Daoy (cell line): ENCODE results near the gene KLHL15. TPM values are rescaled to one million over a fixed set of nuclear protein-coding genes. Genes with fewer than 3 reads are reported as not detected.
A peak's percentile ranks its signal among the peaks of the same experiment; 100 is the strongest.
"Not testable (repeated sequence)": the region's sequence is repeated elsewhere in the genome, so short reads cannot be mapped to it uniquely, and the experiment has no call there.

Experiments
- DNase-seq: peaks from one replicate; pipeline ENCODE4 v3.0.0-alpha.2; 2015; ENCODE audit warnings: low read depth
- total RNA-seq: library from RNA; depleted of rRNA; stranded (reverse); fragments of >200 nt; shearing (Covaris generic); gene quantifications from 2 replicates; pipeline ENCODE4 v1.2.3, GENCODE V29; 2014; rRNA removed

Gene KLHL15, protein sequence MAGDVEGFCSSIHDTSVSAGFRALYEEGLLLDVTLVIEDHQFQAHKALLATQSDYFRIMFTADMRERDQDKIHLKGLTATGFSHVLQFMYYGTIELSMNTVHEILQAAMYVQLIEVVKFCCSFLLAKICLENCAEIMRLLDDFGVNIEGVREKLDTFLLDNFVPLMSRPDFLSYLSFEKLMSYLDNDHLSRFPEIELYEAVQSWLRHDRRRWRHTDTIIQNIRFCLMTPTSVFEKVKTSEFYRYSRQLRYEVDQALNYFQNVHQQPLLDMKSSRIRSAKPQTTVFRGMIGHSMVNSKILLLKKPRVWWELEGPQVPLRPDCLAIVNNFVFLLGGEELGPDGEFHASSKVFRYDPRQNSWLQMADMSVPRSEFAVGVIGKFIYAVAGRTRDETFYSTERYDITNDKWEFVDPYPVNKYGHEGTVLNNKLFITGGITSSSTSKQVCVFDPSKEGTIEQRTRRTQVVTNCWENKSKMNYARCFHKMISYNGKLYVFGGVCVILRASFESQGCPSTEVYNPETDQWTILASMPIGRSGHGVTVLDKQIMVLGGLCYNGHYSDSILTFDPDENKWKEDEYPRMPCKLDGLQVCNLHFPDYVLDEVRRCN
- 8.2 and 9.4 TPM in 2 replicates for total RNA-seq

DNA sequence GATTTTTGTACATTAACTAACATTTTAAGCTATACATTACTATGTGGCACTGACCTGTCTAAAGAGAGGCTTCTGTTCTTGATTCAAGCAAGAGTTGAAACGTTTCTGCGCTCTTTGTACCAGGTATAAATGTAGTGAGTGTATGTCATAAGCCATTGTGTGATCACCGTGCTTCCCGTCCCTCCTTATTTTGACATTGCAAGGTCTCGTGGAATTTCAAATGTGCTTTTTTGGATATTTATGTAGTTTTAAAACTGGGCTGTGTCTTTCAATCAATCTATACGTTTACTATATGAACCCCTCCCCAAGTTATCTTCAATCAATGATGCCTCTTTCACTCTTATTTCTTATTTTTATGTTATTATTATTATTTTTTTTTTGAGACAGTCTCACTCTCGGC is at the start of gene KLHL15:
TSS of gene KLHL15 (minus strand) at position 101 of the 400 bp plus-strand sequence. CDS start 20,493 bp downstream, outside the sequence.
- no peak for DNase-seq

DNA sequence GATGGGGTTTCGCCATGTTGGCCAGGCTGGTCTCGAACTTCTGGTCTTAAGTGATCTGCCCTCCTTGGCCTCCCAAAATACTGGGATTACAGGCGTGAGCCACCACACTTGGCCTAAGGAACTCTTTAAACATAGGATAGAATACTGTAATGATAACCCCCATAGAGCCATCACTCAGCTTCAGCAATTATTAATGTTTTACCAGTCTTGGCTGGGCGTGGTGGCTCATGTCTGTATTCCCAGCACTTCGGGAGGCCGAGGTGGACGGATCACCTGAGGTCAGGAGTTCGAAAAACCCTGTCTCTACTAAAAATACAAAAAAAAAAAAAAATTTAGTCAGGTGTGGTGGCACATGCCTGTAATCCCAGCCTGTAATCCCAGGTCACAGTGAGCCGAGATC is 42.9 kb upstream of the KLHL15 start:
- no peak for DNase-seq

DNA sequence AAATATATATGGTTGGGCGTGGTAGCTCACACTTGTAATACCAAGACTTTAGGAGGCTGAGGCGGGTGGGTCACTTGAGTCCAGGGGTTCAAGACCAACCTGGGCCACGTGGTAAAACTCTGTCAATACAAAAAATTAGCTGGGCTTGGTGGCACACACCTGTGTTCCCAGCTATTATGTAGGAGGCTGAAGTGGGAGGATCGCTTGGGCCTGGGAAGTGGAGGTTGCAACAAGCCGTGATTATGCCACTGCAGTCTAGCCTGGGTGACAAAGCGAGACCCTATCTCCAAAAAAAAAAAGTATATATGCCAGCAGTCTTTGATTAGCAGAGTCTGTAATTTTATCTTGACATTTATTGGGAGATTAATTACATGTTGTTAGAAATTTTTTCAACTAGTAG is 36.5 kb upstream of the KLHL15 start:
- DNase-seq: no peak

DNA sequence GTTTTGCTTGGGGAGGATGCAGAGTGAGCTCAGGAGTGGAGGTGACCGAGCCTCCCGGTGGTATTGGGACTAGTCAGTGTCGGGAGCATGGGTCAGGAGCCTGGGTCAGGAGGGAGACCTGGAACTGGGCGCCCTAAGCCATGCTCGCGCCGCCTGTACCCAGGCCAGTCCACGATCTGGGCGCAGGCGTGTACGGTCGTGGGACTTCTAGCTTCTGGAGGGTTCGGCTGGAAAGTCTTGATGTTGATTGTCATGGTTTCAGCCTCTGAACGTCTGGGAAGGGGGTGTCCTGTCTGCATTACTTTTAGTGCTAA is 28.0 kb upstream of the KLHL15 start:
- DNase-seq: no peak

DNA sequence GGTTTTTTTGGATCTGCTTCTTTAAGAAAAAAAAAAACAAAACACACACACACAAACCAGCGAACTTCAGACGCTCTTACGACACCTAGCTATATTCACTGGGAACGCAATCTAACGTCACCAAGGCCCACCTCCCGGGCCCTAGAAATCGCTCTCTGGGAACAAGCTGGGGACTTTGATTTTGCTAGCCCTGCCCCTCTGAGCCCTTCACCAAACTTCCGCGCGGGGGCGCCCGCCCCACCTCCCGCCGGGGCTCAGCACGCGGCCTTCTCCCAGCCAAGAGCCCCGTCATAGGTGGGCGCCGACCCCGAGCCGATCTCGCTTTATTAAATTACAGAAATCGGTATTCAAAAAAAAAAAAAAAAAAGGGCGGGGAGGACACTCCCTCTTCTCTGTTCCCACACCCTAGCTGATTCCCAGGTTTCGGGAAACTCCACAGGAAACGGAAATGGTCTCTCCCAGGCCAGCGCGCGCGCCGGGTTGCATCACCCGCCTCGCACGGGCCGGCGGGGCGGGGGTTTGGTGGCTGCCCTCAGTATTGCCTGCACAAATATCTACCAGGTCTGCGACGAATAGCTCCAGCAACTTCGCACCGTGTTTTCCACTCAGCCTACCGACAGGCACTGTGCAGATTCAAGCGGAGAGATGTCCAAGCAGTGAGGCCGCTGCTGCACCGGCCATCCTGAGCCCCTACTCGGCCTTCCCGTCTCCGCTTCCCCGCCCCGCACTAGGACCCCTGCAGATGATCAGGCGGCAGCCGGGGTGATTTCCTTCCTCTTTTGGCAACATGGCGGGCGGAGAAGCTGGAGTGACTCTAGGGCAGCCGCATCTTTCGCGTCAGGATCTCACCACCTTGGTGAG is 27.4 kb upstream of the KLHL15 start, which contains the start of gene EIF2S3:
TSS of gene EIF2S3 (plus strand) at position 775 of the 861 bp plus-strand sequence. CDS start at position 788, 13 bp downstream.
- peak; percentile 90 for DNase-seq

DNA sequence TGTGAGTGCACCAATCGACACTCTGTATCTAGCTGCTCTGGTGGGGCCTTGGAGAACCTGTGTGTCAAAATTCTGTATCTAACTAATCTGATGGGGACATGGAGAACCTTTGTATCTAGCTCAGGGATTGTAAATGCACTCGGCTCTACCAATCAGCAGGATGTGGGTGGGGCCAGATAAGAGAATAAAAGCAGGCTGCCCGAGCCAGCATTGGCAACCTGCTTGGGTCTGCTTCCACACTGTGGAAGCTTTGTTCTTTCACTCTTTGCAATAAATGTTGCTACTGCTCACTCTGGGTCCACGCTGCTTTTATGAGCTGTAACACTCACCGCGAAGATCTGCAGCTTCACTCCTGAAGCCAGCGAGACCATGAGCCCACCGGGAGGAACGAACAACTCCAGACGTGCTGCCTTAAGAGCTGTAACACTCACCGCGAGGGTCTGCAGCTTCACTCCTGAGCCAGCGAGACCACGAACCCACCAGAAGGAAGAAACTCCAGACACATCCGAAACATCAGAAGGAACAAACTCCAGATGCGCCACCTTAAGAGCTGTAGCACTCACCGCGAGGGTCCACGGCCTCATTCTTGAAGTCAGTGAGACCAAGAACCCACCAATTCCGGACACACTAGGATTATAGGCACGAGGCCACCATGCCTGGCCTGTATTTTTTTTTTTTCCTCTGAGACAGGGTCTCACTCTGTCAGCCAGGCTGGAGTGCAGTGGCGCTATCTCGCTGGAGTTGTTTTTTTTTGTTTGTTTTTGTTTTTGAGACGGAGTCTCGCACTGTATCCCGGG is 23.7 kb upstream of the KLHL15 start:
- DNase-seq: not testable (repeated sequence)

DNA sequence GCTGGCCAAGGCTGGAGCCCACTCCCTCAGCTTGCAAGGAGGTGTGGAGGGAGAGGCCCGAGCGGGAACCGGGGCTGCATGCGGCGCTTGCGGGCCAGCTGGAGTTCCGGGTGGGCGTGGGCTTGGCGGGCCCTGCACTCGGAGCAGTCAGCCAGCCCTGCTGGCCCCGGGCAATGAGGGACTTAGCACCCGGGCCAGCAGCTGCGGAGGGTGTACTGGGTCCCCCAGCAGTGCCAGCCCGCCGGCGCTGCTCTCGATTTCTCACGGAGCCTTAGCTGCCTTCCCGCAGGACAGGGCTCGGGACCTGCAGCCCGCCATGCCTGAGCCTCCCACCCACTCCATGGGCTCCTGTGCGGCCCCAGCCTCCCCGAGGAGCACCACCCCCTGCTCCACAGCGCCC is 22.7 kb upstream of the KLHL15 start:
- not testable (repeated sequence) for DNase-seq

DNA sequence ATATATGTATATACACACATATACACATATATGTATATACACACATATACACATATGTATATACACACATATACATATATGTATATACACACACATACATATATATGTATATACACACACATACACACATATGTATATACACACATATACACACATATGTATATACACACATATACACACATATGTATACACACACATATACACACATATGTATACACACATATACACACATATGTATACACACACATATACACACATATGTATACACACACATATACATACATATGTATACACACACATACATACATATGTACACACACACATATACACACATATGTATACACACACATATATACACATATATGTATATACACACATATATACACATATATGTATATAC is 19.1 kb upstream of the KLHL15 start:
- DNase-seq: not testable (repeated sequence)

DNA sequence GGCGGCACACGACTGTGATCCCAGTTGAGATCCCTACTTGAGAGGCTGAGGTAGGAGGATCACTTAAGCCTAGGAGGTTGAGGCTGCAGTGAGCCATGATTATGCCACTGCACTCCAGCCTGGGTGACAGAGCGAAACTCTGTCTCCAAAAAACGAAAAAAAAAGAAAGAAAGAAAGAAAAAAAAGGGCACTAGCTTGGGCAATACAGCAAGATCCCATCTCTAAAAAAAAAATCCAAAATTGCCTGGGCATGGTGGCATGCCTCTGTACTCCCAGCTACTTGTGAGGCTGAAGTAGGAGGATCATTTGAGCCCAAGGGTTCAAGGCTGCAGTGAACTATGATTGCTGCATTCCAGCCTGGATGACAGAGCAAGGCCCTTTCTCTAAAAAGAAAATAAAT is 10.7 kb upstream of the KLHL15 start:
- DNase-seq: no peak

DNA sequence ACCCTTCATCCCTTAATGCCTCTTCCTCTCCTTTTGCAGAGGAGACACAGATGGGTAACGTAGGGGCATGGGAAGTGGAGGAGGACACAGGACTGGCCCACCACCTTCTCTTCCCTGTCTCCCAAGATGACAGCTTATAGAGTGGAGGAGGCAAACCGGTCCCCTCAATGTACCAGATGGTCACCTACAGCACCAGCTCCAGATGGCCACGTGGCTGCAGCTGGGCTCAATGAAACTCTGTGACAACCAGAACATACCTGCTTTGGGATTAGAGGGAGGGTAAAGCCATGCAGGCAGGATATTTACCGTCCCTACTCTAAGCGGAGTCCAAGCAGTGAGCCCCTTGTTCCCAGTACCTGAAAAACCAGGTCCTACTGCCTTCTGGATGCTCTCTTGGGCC is 7.5 kb upstream of the KLHL15 start:
- DNase-seq: no peak

DNA sequence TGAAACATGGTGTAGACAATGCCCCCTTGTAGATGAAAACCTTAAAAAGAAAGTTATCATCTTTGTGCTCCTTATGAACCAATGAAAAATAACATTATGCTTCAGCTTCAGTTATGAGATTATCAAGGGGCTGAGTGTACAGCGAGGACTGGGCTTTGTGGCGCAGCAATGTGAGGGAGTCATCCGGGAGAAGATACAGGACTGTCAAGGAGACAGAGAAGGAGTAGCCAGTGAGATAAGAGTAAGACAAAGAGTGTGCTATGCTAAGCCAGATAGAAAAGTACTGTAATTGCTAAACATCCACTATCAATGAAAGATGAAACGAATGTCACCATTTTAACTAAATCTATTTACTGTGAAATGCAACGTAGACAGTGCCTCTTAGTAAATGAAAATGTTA is 3.6 kb upstream of the KLHL15 start:
- no peak for DNase-seq

DNA sequence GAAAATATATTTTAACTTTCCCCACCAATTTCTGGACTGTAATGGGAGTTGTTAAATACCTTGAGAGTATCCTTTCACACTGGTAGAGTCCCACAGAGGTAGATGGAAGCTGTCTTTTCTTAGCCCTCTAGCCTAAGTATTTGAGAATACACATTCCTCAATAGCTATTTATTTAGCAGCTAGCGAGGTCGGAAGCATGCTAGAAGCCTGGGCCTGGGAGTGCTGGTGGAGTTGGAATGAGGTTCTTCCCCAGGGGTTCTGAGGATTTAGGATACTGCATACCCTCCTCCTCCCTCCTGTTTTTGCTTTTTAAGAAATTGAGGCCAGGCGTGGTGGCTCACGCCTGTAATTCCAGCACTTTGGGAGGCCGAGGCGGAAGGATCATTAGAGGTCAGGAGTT is 999 bp upstream of the KLHL15 start:
- DNase-seq: no peak

DNA sequence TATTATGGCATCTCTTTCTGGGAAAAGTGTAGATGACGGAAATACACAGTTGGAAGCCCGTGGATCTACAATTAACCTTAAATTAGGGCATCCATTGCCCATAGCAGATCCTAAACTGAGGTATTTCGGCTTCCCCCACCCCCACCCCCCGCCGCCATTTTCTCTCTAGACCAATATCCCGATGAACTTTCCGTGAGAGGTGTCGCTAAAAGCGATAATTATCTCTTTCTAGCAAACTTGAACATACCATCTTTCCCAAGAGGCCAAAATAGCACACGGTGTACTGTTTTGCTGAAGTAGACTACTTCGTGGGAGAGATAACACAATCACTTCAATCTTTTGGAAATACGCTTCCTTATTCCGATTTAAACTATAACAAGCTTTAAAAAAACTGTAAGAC is 554 bp downstream of the KLHL15 start:
- DNase-seq: peak; percentile 5

DNA sequence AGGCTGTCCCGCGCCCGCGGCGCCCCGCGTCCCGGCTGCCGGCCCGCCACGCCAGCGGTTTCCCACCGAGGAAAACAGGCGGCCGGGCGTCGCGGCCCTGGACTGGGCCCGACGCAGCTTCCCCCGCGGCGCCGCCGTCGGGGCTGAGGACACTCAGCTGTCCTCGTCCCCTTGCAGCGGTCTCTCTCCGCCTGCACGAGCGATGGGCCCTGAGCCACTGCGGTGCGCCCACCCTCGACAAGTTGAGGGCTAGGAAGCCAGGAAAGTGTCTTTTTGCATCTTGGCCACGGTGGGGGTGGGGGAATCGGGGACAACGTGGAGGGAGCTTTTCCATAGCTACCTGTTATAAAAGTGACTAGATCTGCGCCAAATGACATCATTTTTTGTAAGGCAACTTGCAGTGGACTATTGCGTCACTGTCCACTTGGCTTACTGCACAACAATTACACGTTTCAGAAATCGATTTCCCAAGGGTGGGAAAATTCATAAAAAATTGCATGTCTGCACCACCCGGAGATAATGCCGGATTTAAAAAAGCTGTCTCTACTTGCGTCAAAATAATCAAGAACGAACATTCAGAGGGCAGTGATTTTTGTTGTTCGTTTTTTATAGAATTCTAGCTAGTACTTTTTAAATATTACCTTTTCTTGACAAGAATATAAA is 1.1 kb downstream of the KLHL15 start:
- DNase-seq: no peak

DNA sequence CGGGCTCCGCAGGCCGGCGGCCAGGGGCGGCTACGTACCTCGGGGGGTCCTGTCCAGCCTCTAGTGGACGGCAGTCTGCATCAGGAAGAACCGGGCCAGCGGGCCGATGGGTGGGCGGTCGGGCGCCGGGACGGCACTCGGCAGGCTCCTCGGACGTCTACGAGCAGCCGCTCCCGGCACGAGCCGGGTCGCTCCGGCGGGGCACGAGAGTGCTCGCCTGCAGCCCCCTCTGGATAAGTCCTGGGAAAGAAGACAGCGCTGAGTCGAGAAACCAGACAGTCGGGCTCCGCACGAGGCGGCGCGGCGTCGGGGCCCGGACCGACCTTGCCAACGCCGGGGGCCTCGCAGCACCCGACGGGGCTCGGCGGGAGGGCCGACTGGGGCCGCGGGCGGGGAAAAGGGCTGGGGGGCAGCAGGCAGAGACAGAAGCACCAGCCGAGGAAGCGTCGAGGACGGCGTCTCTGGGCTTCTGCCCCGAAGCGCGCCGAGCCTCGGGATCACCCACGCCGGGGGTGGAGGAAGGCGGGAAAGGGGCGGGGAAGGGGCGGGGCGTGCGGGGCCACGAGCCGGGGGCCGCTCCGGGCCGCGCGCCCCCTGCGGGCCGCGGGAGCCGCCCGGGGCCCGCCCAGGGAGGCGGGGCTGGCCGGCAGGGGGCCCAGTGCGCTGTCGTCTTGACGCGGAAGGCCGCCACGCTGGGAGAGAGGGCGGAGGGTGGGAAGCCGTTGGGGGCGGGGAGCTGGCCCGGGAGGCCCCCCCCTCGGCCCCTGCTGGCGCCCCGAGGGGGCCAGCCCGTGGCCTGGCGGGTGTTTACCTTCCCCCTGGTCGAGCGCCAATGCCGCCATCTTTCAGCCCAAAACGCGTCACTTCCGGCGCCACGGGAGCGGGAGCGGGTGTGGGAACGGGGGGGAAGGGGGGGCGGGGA is 1.9 kb downstream of the KLHL15 start:
- DNase-seq: peak; percentile 89

DNA sequence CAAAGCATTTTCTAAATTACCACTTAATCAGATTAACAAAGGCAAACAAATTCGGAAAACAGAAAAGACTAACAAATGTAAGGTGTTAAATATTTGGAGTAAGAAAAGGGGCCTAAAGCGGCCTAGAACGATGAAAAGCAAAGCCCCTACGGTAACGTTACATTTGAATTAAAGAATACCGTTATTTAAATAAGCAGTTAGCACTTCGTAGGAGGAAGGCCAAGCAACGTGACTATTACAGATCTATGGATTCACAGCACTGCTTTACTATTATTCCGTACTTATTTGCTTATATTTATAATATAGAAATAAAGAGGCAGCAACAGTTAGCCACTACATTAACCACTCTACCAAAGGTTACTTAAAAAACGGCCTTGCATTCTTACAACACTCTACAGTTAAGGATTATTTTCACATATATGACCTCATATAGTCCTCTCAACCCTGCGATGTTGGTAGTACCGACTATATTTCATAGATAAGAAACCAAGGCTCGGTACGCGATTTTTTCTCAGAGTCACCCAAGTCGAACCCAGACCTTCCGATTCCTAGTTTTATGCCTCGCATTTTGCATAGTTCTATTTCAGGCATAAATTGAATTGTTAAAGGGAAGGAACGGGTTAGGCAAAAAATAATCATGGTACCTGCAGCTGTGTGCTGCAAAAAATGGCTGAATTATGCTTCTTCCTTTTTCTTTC is 2.9 kb downstream of the KLHL15 start:
- DNase-seq: peak; percentile 3

DNA sequence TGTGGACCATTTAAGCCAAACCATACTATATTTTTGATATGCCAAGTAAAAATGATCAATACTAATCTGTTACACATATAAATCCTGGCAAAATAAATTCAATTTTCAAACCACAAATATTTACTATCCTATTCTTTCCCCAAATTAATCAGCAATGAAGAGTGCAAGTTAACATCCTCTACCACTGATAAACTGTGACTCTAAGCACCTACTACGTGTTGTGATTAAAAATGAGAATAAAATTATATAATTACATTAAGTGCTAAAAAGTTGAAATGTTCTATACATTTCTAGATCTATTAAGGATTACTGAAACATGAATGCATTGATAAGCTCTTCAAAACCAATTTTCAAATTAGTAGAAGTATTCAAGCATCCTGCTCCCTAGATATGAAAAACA is 3.4 kb downstream of the KLHL15 start:
- DNase-seq: no peak

DNA sequence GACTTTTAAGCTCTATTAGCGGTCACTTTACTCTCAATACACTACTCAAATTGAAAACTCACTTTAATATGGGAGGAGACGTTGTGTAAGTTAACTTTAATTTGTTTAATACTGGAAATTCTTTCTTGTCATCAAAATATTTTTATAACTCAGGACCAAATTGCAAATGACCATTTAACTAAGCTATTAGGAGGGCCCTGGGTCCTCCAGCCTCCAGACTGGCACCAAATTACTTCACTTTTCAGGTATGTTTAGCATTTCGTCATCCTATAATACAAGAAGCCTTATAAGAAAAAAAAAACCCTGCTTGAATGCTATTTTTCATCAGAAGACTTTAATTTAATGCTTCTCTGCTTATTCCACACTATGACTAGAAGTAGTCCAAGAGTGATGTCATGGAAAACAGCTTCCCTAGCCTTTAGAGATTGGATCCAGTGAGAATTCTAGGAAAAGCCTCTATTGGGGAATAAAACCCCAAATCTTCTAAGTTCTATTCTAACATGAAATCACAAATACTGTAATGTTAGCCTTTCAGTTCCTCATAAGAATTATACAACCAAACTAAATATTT is 6.6 kb downstream of the KLHL15 start:
- no peak for DNase-seq

DNA sequence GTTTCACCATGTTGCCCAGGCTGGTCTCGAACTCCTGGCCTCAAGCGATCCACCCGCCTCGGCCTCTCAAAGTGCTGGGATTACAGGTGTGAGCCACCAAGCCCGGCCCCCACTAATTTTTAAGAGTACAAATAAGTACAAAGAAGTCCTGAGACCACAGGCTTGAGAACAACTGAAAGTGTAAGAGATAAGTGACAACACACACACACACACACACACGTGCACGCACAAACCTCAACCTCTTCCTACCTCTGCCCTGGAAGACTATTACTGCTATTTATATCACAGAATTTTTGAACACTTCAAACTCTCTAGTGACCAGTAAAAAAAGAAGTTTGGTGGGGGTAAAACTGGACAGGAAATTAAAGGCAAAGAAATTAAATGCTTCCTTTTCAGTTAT is 7.5 kb downstream of the KLHL15 start:
- DNase-seq: no peak
